Activated T-cell treated with anti-CD3 and anti-CD28 coated beads for 48 hours (primary cell): Measurements from ENCODE around the gene TAF6L.
"Not testable (repeated sequence)": the region's sequence is repeated elsewhere in the genome, so short reads cannot be mapped to it uniquely, and the experiment has no call there.

Experiments used
- DNase-seq: peaks from one replicate; pipeline ENCODE4 v3.0.0-alpha.2; 2020; ENCODE audit warnings: low read depth

TAF6L gene

GRCh38 chr11:62805076-62805892 lies 34.1 kb downstream of the TAF6L start, which contains the start of gene NXF1:
Gene NXF1, minus strand, starts transcription at chr11:62805440. Its CDS starts 84 bp downstream, at chr11:62805356.
- peak; percentile 97 for DNase-seq

- no peak for DNase-seq
Measured at GRCh38 chr11:62805961-62806441, 34.8 kb downstream of the TAF6L start.

- DNase-seq = no peak
Measured at GRCh38 chr11:62806611-62807121, 35.5 kb downstream of the TAF6L start.

- DNase-seq = no peak
Measured at GRCh38 chr11:62810748-62811147, 39.6 kb downstream of the TAF6L start.

- no peak for DNase-seq
Measured at GRCh38 chr11:62811659-62812058, 40.5 kb downstream of the TAF6L start.

- DNase-seq = no peak
Measured at GRCh38 chr11:62816557-62816956, 45.4 kb downstream of the TAF6L start.

GRCh38 chr11:62817129-62817528 lies 45.9 kb downstream of the TAF6L start:
- DNase-seq = no peak

GRCh38 chr11:62823677-62824076 lies 52.5 kb downstream of the TAF6L start:
- no peak for DNase-seq

- DNase-seq = not testable (repeated sequence)
Measured at GRCh38 chr11:62828130-62828529, 56.9 kb downstream of the TAF6L start.

- no peak for DNase-seq
Measured at GRCh38 chr11:62830904-62831519, 59.8 kb downstream of the TAF6L start.

GRCh38 chr11:62831520-62832335 lies 60.5 kb downstream of the TAF6L start, which contains the start of gene STX5:
Gene STX5, minus strand, starts transcription at chr11:62832051. Its CDS starts 808 bp downstream, at chr11:62831243.
- peak; percentile 99 for DNase-seq

- DNase-seq = no peak
Measured at GRCh38 chr11:62832336-62833234, 61.4 kb downstream of the TAF6L start, which contains the start of gene TEX54. Gene TEX54, minus strand, starts transcription at chr11:62832841.

GRCh38 chr11:62835336-62835735 lies 64.1 kb downstream of the TAF6L start:
- DNase-seq = no peak
